IMR-90 (cell line): ENCODE results near the gene SLC22A7.
A peak's percentile ranks its signal among the peaks of the same experiment; 100 is the strongest.

ENCODE experiments used
- CEBPB ChIP-seq: IDR thresholded peaks from 2 replicates; pipeline ENCODE4 v1.6.1; 2012; ENCODE audit warnings: low read depth, low read length, improper control_type of control experiment
- CHD1 ChIP-seq: IDR thresholded peaks from 2 replicates; pipeline ENCODE4 v1.6.1; 2012; ENCODE audit warnings: low read depth, low read length, improper control_type of control experiment
- FOS ChIP-seq: fragments of 150-350 bp; IDR thresholded peaks from 2 replicates; pipeline ENCODE4 v1.6.1; 2016; ENCODE audit warnings: low read depth, low read length
- MAFK ChIP-seq: IDR thresholded peaks from 2 replicates; pipeline ENCODE4 v1.6.1; 2012; ENCODE audit warnings: low read depth, low read length, improper control_type of control experiment
- MAZ ChIP-seq: IDR thresholded peaks from 2 replicates; pipeline ENCODE4 v1.6.1; 2012; ENCODE audit warnings: low read depth, mild to moderate bottlenecking, low read length, improper control_type of control experiment, moderate library complexity, borderline replicate concordance
- MXI1 ChIP-seq: IDR thresholded peaks from 2 replicates; pipeline ENCODE4 v1.6.1; 2012; ENCODE audit warnings: low read depth, mild to moderate bottlenecking, low read length, moderate library complexity, borderline replicate concordance
- POLR2A ChIP-seq: IDR thresholded peaks from 2 replicates; pipeline ENCODE4 v1.6.1; 2012; ENCODE audit warnings: mild to moderate bottlenecking, low read depth, low read length
- RAD21 ChIP-seq: IDR thresholded peaks from 2 replicates; pipeline ENCODE4 v1.6.1; 2012; ENCODE audit warnings: low read length, improper control_type of control experiment
- RCOR1 ChIP-seq: IDR thresholded peaks from 2 replicates; pipeline ENCODE4 v1.6.1; 2012; ENCODE audit warnings: mild to moderate bottlenecking, low read length, improper control_type of control experiment; ENCODE audit not compliant: insufficient replicate concordance
- RFX5 ChIP-seq: IDR thresholded peaks from 2 replicates; pipeline ENCODE4 v1.8.0; 2012; ENCODE audit warnings: low read depth, mild to moderate bottlenecking, low read length, moderate library complexity
- SMC3 ChIP-seq: fragments of 150-350 bp; IDR thresholded peaks from 2 replicates; pipeline ENCODE4 v1.6.1; 2016; ENCODE audit warnings: low read depth, mild to moderate bottlenecking, antibody characterized with exemption, low read length, moderate library complexity
- TF ChIP-seq, protein P1 (sequence below): conservative IDR thresholded peaks from 2 replicates; pipeline ENCODE4 v1.5.1; 2012; ENCODE audit warnings: mild to moderate bottlenecking, low read depth, low read length, improper control_type of control experiment
- TF ChIP-seq, protein P2 (sequence below): fragments of 150-350 bp; IDR thresholded peaks from 2 replicates; pipeline ENCODE4 v1.6.1; 2016; ENCODE audit warnings: low read depth, mild to moderate bottlenecking, low read length, moderate library complexity, borderline replicate concordance
- TF ChIP-seq, protein P3 (sequence below): fragments of 150-350 bp; IDR thresholded peaks from 2 replicates; pipeline ENCODE4 v1.6.1; 2017; ENCODE audit warnings: mild to moderate bottlenecking, antibody characterized with exemption, low read length, low read depth

DNA sequence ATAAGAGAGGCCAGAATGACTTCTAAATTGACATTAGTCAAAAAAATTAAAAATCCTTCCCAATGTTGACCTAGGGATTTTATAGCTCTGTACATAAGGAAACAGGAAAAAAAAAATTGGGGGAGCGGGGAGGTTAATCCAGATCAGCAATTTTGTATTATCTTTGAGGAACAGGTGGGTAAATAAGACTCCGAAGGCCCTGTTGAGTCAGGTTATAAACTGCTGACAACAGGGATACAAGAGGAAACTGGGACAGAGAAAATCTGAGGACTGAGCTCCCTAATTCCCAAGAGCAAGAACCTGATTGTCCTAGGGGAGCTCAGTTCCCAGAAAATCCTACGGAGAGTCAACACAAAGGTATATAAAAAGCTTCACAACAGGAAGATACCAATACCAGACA, 37.4 kb downstream of the SLC22A7 start:
- TF ChIP-seq, protein P1, sequence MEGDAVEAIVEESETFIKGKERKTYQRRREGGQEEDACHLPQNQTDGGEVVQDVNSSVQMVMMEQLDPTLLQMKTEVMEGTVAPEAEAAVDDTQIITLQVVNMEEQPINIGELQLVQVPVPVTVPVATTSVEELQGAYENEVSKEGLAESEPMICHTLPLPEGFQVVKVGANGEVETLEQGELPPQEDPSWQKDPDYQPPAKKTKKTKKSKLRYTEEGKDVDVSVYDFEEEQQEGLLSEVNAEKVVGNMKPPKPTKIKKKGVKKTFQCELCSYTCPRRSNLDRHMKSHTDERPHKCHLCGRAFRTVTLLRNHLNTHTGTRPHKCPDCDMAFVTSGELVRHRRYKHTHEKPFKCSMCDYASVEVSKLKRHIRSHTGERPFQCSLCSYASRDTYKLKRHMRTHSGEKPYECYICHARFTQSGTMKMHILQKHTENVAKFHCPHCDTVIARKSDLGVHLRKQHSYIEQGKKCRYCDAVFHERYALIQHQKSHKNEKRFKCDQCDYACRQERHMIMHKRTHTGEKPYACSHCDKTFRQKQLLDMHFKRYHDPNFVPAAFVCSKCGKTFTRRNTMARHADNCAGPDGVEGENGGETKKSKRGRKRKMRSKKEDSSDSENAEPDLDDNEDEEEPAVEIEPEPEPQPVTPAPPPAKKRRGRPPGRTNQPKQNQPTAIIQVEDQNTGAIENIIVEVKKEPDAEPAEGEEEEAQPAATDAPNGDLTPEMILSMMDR, result no peak
- TF ChIP-seq RFX5 (no peak), RAD21 (no peak), POLR2A (no peak), CEBPB (no peak), MXI1 (no peak), RCOR1 (no peak), MAFK (peak; percentile 43), FOS (no peak), CHD1 (no peak), MAZ (no peak), SMC3 (no peak)
- TF ChIP-seq, protein P2, sequence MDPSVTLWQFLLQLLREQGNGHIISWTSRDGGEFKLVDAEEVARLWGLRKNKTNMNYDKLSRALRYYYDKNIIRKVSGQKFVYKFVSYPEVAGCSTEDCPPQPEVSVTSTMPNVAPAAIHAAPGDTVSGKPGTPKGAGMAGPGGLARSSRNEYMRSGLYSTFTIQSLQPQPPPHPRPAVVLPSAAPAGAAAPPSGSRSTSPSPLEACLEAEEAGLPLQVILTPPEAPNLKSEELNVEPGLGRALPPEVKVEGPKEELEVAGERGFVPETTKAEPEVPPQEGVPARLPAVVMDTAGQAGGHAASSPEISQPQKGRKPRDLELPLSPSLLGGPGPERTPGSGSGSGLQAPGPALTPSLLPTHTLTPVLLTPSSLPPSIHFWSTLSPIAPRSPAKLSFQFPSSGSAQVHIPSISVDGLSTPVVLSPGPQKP, result no peak
- TF ChIP-seq, protein P3, sequence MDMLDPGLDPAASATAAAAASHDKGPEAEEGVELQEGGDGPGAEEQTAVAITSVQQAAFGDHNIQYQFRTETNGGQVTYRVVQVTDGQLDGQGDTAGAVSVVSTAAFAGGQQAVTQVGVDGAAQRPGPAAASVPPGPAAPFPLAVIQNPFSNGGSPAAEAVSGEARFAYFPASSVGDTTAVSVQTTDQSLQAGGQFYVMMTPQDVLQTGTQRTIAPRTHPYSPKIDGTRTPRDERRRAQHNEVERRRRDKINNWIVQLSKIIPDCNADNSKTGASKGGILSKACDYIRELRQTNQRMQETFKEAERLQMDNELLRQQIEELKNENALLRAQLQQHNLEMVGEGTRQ, result no peak
